Endometrial microvascular endothelial cells (primary cell): ENCODE results near the gene RBM4B. TPM values are rescaled to one million over a fixed set of nuclear protein-coding genes. Genes with fewer than 3 reads are reported as not detected.

Experiments
- in situ Hi-C: cut with HindIII; loops from 2 replicates; pipeline ENCODE4 v1.10.0; 2017; ENCODE audit warnings: low sequenced_read_pairs, low pct_unique_long_range_greater_than_20kb; ENCODE audit errors: inconsistent ontology term
- total RNA-seq: library from RNA; depleted of rRNA; stranded (reverse); fragments of >200 nt; gene quantifications from one replicate; pipeline ENCODE4 v1.2.3, GENCODE V29; 2015; ENCODE audit errors: inconsistent ontology term

The RBM4B gene
- total RNA-seq, 1 donor from 2014 or later, result 17.7 TPM

DNA sequence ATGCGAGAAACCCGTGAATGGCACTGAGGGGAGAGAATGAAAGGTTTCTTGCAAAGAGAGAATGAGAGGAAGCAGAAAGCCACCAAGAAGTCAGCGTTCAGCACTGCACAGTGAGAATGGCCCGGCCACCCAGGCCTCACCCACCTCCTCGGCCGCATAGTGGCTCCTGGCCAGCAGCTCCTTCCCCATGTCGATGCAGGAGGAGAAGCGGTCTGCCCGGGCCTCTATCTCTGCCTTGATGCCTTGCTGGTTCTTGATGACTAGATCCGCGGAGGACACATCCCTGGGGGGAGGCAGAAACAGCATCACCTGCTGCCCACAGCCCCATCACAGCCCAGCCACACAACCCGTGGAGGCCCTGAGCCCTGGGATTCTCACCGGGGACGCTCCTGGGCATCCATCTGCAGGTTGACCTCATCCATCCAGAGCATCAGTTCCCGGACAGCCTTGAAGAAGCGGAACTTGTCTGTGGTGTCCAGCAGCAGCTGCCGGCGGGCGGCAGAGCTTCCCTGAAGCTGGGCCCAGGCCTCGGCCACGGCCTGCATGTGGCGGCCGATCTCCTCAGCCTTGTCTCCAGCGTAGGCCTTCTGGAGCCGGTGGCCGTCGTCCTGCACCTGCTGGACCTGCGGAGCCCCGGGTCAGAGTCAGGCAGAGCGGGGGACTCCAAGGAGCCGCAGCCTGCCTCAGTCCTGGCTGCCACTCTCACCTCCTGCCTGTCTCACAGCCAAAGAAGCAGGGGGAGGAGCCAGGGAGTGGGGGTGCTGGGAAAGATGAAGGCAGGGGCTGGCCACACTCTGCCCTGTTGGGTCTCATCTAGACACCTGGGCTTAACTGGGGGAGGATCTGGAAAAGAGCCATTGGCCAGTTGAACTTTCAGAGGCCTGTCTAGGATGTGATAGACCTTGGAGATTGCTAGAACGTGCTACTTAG lies 12.2 kb upstream of the RBM4B start:
- in situ Hi-C loops, result loop anchor here (25.0 kb wide), 1 partner anchor 278 kb away; the partner anchor contains the start of gene NPAS4

GRCh38 chr11:66688561-66689534 lies 11.2 kb upstream of the RBM4B start:
- in situ Hi-C loops, result loop anchor here (25.0 kb wide), 1 partner anchor 277 kb away; the partner anchor contains the start of gene NPAS4

- in situ Hi-C loops, result loop anchor here (25.0 kb wide), 1 partner anchor 276 kb away; the partner anchor contains the start of gene NPAS4
These were observed 10.2 kb upstream of the RBM4B start for GRCh38 chr11:66687831-66688281.

DNA sequence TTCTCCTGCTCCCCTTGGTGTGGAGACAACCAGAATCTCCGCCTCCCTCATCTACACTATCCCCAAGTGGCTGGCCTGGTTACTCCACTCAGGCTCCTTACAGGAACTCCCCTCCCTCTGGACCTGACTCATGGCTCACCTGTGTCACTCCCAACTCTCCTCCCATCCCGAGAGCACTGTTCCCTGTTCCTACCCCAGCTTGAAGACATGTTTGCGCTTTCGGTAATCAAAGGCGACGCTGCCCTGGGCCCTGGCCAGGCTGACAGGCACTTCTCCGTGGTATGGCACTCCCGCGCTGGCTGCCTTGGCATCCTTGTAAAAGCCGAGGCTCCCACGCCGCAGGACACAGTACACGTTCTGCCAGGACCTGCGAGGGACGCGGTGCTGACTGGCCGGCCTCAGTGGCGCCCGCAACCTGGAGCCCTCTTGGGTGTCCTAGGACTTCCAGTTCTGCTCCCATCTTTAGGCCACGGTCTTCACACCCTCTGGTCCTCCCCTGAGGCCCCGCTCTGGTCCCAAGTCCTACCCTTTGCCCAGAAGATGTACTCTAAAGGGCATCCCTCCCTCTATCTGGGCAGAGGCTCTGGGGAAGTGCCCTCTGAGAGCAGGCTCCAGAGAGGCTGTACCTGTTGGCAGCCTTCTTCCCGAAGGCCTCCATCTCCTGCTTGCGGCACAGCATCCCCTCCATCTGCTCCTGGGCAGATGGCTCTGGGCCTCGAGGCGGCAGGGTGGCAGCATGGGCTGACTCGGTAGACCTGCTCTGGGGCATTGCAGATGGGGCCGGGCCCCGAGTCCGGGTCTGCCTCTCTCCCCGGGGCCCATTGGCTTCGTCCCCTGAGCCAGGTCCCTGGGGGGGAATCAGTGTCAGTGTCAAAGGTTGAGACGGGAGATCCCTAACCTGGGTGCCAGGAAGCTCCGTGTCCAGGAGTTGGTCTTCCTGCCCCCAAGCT lies 9.4 kb upstream of the RBM4B start:
- in situ Hi-C loops, result loop anchor here (25.0 kb wide), 1 partner anchor 275 kb away; the partner anchor contains the start of gene NPAS4

DNA sequence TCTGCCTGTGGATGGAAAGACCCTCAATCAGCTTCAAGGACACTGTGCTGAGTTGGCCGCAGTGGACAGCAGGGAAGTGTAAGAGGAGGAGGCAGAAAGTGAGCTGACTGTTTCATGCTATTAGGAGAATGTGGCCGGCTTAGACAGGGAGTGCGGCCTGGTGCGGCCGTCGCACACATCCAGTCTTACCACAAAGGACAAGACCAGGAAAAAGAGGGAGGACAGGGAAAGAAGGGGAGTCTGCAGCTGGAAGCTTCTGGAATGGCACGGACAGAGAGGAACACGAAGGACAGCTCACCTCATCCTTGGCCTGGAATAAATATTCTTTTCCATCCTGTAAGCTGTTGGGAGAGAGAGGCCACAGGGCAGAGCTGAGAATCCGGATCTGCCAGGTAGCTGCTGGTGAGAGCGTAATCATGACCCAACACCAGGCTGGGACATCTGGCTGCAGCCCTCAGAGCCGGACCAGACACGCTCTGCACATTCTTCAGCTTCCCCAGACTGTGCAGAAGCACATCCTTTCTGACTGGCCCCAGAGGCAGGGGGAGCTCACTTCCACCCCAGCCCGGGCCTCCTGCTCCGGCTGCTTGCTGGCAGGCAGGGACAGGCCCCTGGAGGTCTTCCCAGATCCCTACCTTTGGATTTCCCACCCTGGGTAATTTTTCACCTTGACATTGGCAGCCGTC lies 8.6 kb upstream of the RBM4B start:
- in situ Hi-C loops, result loop anchor here (25.0 kb wide), 1 partner anchor 274 kb away; the partner anchor contains the start of gene NPAS4

- in situ Hi-C loops, result loop anchor here (25.0 kb wide), 1 partner anchor 273 kb away; the partner anchor contains the start of gene NPAS4
These were observed 7.8 kb upstream of the RBM4B start for GRCh38 chr11:66685276-66686099.

GRCh38 chr11:66684635-66685034 lies 6.9 kb upstream of the RBM4B start:
- in situ Hi-C loops, result loop anchor here (25.0 kb wide), 1 partner anchor 272 kb away; the partner anchor contains the start of gene NPAS4

- in situ Hi-C loops, result loop anchor here (25.0 kb wide), 1 partner anchor 272 kb away; the partner anchor contains the start of gene NPAS4
These were observed 6.2 kb upstream of the RBM4B start for GRCh38 chr11:66683877-66684276.

- in situ Hi-C loops, result loop anchor here (25.0 kb wide), 1 partner anchor 269 kb away; the partner anchor contains the start of gene NPAS4
These were observed 3.4 kb upstream of the RBM4B start for GRCh38 chr11:66680966-66681645.

- in situ Hi-C loops, result loop anchor here (10.0 to 25.0 kb wide), 2 partner anchors 52 to 265 kb away; partner anchors contain the start of gene NPAS4
These were observed 622 bp downstream of the RBM4B start for GRCh38 chr11:66676931-66677598.

DNA sequence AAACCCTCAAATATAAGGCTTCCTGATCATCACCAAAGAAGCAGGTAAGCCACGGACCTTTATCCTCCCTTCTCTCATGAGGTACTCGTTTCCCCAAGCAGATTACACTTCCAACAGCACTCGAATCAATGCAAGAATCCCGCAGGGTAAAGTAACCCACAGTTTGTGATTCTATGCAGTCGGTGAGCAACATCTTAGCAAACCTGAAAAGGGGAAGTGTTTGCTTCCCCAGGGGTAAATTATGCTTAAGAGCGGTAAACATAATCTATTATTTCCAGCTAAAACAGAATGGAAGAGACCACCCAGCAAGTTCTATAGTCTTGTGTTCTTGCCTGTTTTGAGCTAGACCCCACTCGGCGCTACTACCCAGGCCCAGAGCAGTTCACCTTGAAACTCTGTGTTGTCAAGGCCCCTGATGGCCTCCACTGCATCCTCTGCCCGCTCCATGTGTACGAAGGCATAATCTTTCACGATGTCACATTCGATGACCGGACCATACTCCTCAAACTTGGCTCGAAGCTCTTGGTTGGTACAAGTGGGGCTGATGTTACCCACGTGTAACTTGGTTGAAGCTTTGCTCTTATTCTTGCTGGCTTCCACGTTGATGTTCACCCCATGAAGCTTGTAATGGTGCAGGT lies 1.3 kb downstream of the RBM4B start:
- in situ Hi-C loops, result loop anchor here (10.0 to 25.0 kb wide), 2 partner anchors 52 to 264 kb away; partner anchors contain the start of gene NPAS4

DNA sequence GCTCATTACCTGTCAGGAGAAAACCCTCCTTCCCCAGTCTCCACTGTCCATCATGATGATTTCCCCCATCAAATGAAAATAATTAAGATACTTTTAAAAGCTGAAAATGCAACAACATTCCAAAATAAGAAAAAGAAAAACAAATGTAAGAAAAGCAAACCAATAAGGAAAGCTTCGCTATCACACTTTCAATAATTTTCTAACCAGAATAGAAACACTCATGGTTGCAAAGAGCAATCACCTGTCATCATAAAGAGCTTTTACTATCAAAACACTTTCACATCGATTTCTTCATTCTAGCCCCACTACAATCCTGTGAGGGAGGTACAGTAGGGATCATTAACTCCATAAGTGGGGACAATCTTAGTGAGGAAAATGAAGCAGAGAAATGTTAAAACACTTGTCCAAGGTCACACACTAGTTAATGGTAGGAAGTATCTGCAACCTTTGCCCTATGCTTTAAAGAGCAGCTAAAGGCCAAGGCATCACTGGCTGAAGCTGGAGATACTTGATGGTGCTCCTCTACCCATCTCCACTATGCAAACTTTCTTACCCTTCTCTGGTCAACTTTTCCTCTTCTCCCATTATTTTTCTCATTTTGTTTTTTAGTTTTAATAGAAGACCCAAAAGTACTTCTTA lies 2.6 kb downstream of the RBM4B start:
- in situ Hi-C loops, result loop anchor here (10.0 to 25.0 kb wide), 2 partner anchors 50 to 263 kb away; partner anchors contain the start of gene NPAS4

DNA sequence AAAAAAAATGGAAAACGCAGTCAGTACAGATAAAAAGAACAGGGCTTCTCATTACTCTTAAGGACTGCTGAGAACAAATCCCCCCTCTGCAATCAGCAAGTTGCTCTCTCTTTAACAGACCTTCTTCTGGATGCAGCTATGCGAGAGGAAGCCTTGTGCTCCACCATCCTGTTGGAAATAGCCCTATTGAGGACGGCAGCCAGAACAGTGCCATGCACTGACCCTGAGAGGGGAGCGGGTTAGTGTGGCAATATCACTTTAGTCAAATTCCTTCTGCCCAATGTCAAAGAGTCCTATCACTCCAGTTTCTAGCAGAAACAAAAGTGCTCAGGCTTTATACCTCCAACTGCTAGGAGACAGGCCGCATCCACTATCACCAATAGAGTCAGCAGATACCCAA lies 6.9 kb downstream of the RBM4B start:
- in situ Hi-C loops, result loop anchor here (10.0 kb wide), 1 partner anchor 46 kb away; no protein-coding TSS in a partner anchor

DNA sequence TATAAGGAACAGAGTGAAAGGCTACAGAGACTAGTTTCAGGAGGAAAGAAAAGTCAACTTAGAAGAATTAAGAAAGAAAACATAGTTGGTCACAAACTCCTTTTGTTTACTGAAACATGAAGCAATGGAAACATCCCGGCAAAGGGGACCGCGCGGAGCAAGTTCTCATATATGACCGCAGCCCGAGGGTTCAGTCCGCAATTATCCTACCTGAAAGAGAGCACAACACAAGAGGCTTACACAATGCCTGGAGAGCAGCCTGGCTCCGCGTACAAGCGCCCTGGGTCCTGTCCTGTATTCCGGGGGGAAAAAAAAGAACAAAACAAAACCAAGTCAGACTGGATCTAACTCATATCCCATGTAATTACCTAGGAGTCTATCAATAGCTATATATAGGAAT lies 12.3 kb downstream of the RBM4B start:
- in situ Hi-C loops, result no loop called here
